ENCODE results near the gene GPATCH8.

GRCh38 chr17:44543213-44543904, 40.2 kb upstream of the GPATCH8 start:
- TF ChIP-seq POLR2A (IDR thresholded peaks at IDR 0.05; ENCODE audit: low read length) (no peak), GATA1 (IDR thresholded peaks at IDR 0.05; ENCODE audit: low read depth, low read length) (no peak)
